HepG2 (cell line): ENCODE measurements around the gene YIPF1. TPM values are rescaled to one million over a fixed set of nuclear protein-coding genes. Genes with fewer than 3 reads are reported as not detected.

ENCODE experiments used
- ATAC-seq: fragments of 200-7000 bp; cut with Tn5 transposase; 3 replicates; pipeline ENCODE4 v1.9.1; 2020; ENCODE audit warnings: mild to moderate bottlenecking, moderate library complexity
- BruUV-seq: library from RNA; stranded (reverse); fragments of 400-500 nt; replicated peaks from 2 replicates; lab custom pipeline; 2021; lab: Mats Ljungman, UMichigan
- CTCF ChIA-PET: fragments of 300-600 bp; formaldehyde crosslinking; extraction: SDS; loops from one replicate; lab custom pipeline; 2021; ENCODE audit warnings: low total read pairs, inconsistent platforms, low intra/inter-chr PET ratio; lab: Yijun Ruan, JAX
- POLR2A ChIA-PET: fragments of 350-600 bp; sonication (Branson Sonifier 250); formaldehyde crosslinking; loops from one replicate; lab custom pipeline; 2020; ENCODE audit warnings: antibody characterized with exemption, inconsistent platforms; lab: Yijun Ruan, JAX
- DNase-seq: peaks from one replicate; pipeline ENCODE4 v3.0.0-alpha.2; 2015; ENCODE audit warnings: low spot score
- FAIRE-seq: peaks from 3 replicates; lab custom pipeline; 2011; peaks lifted over from hg19 to GRCh38; lab: Jason Lieb, UNC
- H2AFZ ChIP-seq: one replicate; pipeline ENCODE4 v1.6.1; 2011; ENCODE audit warnings: low read length, inconsistent platforms
- H3K27ac ChIP-seq: fragments of 300-600 bp; 3 replicates; pipeline ENCODE4 v1.8.0; 2011; ENCODE audit warnings: mixed run types, mild to moderate bottlenecking, mixed read lengths, low read length, inconsistent platforms; ENCODE audit not compliant: insufficient read depth; ENCODE audit errors: extremely low read length
- H3K27me3 ChIP-seq, 2 experiments: fragments of 200-600 bp in 1 of 2; 2 replicates in 1 of 2; 3 replicates in 1 of 2; pipeline versions ENCODE4 v1.6.0 to v1.8.0; 2011; ENCODE audit warnings: low read length in 2 of 2, mild to moderate bottlenecking in 2 of 2, moderate library complexity in 2 of 2, inconsistent platforms in 1 of 2; ENCODE audit not compliant: insufficient read depth in 2 of 2, control insufficient read depth in 1 of 2
- H3K36me3 ChIP-seq, 2 experiments: fragments of 200-600 bp in 1 of 2; replicated peaks in 1 of 2; 2 replicates in 1 of 2; 3 replicates in 1 of 2; pipeline versions ENCODE4 v1.5.1 to v1.8.0; 2011; ENCODE audit warnings: low read length in 2 of 2, inconsistent platforms in 1 of 2; ENCODE audit not compliant: insufficient read depth in 2 of 2, control insufficient read depth in 1 of 2
- H3K4me1 ChIP-seq: 2 replicates; pipeline ENCODE4 v1.5.1; 2012; ENCODE audit warnings: low read length, inconsistent platforms; ENCODE audit not compliant: insufficient read depth
- H3K4me2 ChIP-seq: 2 replicates; pipeline ENCODE4 v1.6.0; 2011; ENCODE audit warnings: low read depth, low read length, inconsistent platforms
- H3K4me3 ChIP-seq, 3 experiments: fragments of 200-600 bp in 1 of 3; sonication (generic), shearing (Covaris generic) in 1 of 3; replicated peaks in 1 of 3; 2 replicates each; pipeline ENCODE4 v1.5.1; 2011 to 2016; ENCODE audit warnings: low read length in 3 of 3, inconsistent platforms in 2 of 3, low read depth in 2 of 3, mild to moderate bottlenecking in 2 of 3, control low read depth in 1 of 3, mixed read lengths in 1 of 3; ENCODE audit not compliant: insufficient read depth in 1 of 3
- H3K79me2 ChIP-seq: one replicate; pipeline ENCODE4 v1.6.1; 2011; ENCODE audit warnings: low read length, inconsistent platforms; ENCODE audit not compliant: insufficient read depth
- H3K9ac ChIP-seq: 2 replicates; pipeline ENCODE4 v1.6.0; 2011; ENCODE audit warnings: mild to moderate bottlenecking, low read depth, low read length, inconsistent platforms; ENCODE audit not compliant: insufficient read depth
- H3K9me3 ChIP-seq: 2 replicates; pipeline ENCODE4 v1.5.1; 2012; ENCODE audit warnings: mild to moderate bottlenecking, low read length
- H4K20me1 ChIP-seq: 2 replicates; pipeline ENCODE4 v1.6.0; 2011; ENCODE audit warnings: inconsistent platforms, mild to moderate bottlenecking, low read length, moderate library complexity; ENCODE audit not compliant: insufficient read depth
- MTF1 ChIP-seq: sonication (generic); formaldehyde crosslinking; IDR thresholded peaks from 2 replicates; pipeline ENCODE4 v1.5.0; 2020; ENCODE audit warnings: missing genetic modification reagents
- MXI1 ChIP-seq: IDR thresholded peaks from 3 replicates; pipeline ENCODE4 v1.6.1; 2012; ENCODE audit warnings: low read depth, low read length, inconsistent platforms, borderline replicate concordance
- SP2 ChIP-seq: sonication (generic); formaldehyde crosslinking; IDR thresholded peaks from 2 replicates; pipeline ENCODE4 v1.5.1; 2020; ENCODE audit warnings: mild to moderate bottlenecking, missing genetic modification reagents
- ZFX ChIP-seq: sonication (generic); formaldehyde crosslinking; IDR thresholded peaks from 2 replicates; pipeline ENCODE4 v1.4.0; 2020; ENCODE audit warnings: mild to moderate bottlenecking, low read depth, missing genetic modification reagents, moderate library complexity
- WGBS: methylation state at CpG from one replicate; pipeline ENCODE4 v1.1.6; 2017; ENCODE audit warnings: low lambda C conversion rate; 5-methylcytosine and 5-hydroxymethylcytosine counted together
- in situ Hi-C: cut with HindIII; loops from 2 replicates; pipeline ENCODE4 v1.10.0; 2017; ENCODE audit warnings: low pct_unique_long_range_greater_than_20kb; ENCODE audit not compliant: extremely low pct_ligation_motif_present
- intact Hi-C: fragments of 100-400 bp; cut with micrococcal nuclease; formaldehyde crosslinking; loops from one replicate; pipeline ENCODE4 v1.10.0; 2022; ENCODE audit not compliant: unreplicated experiment
- polyA plus RNA-seq, 8 experiments: library from polyadenylated mRNA; depleted of rRNA in 3 of 8; stranded (reverse) in 7 of 8; unstranded in 1 of 8; fragments of >200 nt; fragmentation: Illumina TruSeq in 4 of 8; extraction: Trizol in 4 of 8; gene quantifications; 2 replicates each; pipeline versions ENCODE4 v1.2.1 to v1.2.3, GENCODE V29; 2011 to 2016; ENCODE audit warnings: low read depth in 4 of 8, missing spikeins in 1 of 8, mixed read lengths in 1 of 8; ENCODE audit not compliant: insufficient read depth in 1 of 8
- total RNA-seq, 5 experiments: library from RNA; depleted of rRNA; stranded (reverse); fragments of >200 nt; fragmentation: Illumina TruSeq; extraction: Trizol; gene quantifications; 2 replicates each; pipeline ENCODE4 v1.2.3, GENCODE V29; 2016; ENCODE audit warnings: low read depth in 1 of 5
- TF ChIP-seq, protein P1 (sequence below): sonication (generic); formaldehyde crosslinking; IDR thresholded peaks from 2 replicates; pipeline ENCODE4 v1.5.1; 2020; ENCODE audit warnings: missing genetic modification reagents, mild to moderate bottlenecking, borderline replicate concordance
- TF ChIP-seq, protein P2 (sequence below): IDR thresholded peaks from 2 replicates; pipeline ENCODE4 v1.6.1; 2016; ENCODE audit warnings: missing compliant biosample characterization, missing genetic modification reagents, borderline replicate concordance
- TF ChIP-seq, protein P3 (sequence below): sonication (generic); formaldehyde crosslinking; IDR thresholded peaks from 2 replicates; pipeline ENCODE4 v1.5.0; 2020; ENCODE audit warnings: missing genetic modification reagents, mild to moderate bottlenecking, borderline replicate concordance
- TF ChIP-seq, protein P4 (sequence below): sonication (generic); formaldehyde crosslinking; IDR thresholded peaks from 2 replicates; pipeline ENCODE4 v1.4.0; 2020; ENCODE audit warnings: missing genetic modification reagents
- TF ChIP-seq, protein P5 (sequence below): sonication (generic); formaldehyde crosslinking; conservative IDR thresholded peaks from 2 replicates; pipeline ENCODE4 v1.5.0; 2020; ENCODE audit warnings: missing genetic modification reagents
- TF ChIP-seq, protein P6 (sequence below): sonication (generic); formaldehyde crosslinking; conservative IDR thresholded peaks from 2 replicates; pipeline ENCODE4 v1.8.0; 2022; ENCODE audit warnings: mild to moderate bottlenecking, moderate library complexity, missing genetic modification reagents

The YIPF1 gene
- total and polyA plus RNA-seq, 2 of the 13 experiments (the other 11 are each of a cell fraction or from before 2014, with no cell fraction given) = 21.1 to 31.9 TPM

DNA sequence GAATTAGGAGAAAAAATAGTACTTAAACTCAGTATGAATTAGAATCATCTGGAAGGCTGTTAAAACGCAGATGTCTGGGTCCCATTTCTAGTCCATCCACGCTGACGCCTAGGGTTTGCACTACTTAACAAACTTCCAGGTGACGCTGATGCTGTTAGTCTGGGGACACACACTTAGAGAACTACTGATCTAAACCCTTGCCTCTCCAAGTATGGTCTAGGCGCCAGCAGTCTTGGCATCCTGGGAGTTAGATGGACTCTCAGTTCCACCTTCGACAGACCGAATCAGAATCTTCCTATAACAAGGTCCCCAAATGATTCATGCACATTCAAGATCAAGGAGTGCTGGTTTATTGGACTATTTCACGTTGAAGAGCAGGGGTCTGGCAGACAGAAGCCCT is 15.9 kb upstream of the YIPF1 start (continued):
- TF ChIP-seq, protein P1, sequence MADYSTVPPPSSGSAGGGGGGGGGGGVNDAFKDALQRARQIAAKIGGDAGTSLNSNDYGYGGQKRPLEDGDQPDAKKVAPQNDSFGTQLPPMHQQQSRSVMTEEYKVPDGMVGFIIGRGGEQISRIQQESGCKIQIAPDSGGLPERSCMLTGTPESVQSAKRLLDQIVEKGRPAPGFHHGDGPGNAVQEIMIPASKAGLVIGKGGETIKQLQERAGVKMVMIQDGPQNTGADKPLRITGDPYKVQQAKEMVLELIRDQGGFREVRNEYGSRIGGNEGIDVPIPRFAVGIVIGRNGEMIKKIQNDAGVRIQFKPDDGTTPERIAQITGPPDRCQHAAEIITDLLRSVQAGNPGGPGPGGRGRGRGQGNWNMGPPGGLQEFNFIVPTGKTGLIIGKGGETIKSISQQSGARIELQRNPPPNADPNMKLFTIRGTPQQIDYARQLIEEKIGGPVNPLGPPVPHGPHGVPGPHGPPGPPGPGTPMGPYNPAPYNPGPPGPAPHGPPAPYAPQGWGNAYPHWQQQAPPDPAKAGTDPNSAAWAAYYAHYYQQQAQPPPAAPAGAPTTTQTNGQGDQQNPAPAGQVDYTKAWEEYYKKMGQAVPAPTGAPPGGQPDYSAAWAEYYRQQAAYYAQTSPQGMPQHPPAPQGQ (CRISPR knock-in tag) = no peak
- TF ChIP-seq, protein P2, sequence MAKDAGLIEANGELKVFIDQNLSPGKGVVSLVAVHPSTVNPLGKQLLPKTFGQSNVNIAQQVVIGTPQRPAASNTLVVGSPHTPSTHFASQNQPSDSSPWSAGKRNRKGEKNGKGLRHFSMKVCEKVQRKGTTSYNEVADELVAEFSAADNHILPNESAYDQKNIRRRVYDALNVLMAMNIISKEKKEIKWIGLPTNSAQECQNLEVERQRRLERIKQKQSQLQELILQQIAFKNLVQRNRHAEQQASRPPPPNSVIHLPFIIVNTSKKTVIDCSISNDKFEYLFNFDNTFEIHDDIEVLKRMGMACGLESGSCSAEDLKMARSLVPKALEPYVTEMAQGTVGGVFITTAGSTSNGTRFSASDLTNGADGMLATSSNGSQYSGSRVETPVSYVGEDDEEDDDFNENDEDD (CRISPR knock-in tag) = no peak
- TF ChIP-seq SP2 (CRISPR knock-in tag) (no peak), ZFX (CRISPR knock-in tag) (no peak)
- TF ChIP-seq, protein P3, sequence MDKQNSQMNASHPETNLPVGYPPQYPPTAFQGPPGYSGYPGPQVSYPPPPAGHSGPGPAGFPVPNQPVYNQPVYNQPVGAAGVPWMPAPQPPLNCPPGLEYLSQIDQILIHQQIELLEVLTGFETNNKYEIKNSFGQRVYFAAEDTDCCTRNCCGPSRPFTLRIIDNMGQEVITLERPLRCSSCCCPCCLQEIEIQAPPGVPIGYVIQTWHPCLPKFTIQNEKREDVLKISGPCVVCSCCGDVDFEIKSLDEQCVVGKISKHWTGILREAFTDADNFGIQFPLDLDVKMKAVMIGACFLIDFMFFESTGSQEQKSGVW (CRISPR knock-in tag) = no peak
- TF ChIP-seq, all 625 proteins: peak for 0

DNA sequence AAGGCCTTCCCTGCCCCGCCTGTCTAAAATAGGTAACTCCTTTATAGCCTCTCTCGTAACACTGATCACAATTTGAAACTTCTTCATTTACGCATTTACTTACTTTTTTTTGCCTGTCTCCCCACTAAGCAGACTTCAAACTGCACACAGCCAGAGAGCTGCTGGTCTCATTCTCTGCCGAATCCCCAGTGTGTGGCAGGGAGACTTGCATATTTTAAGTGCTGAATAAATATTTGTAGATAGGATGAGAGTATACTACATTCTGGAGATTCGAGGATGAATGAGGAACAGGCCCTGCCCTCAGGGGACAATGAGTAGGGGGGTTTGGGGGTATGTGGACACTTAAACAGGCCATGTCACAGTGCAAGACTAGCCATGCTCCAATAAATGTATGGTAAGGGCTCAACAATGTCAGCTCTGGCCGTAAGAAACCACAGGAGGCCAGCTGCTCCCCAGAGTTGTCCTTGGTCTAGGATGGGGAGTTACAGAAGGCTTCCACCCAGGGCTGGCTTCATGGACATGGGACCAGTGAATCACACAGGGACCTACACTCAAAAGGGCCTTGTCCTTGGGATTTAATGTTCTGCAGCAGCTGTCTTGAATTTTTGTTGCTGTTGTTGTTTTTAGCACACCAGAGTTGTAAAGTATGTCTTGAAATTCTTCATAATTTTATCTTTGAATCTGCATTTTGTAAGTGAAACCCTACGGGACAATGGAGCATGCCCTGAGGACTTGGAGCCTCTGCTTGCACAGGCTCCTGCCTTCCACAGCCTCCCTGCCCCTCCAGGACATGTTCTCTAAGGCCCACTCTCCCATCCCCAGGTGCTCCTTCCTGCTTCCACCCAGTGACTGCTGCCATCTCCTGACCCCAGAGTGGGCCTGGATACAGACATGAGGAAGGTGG is 12.9 kb upstream of the YIPF1 start:
- Histone ChIP-seq H3K4me1 (peaks cover 89% of the 10 kb centered on the region), H4K20me1 (no peaks in the 10 kb centered on the region), H3K79me2 (no peaks in the 10 kb centered on the region), H3K4me2 (peak overlapping the region; percentile 21), H3K9ac (no peak overlapping the region), H3K27me3 (no peaks in the 10 kb centered on the region), H3K9me3 (no peaks in the 10 kb centered on the region), H3K4me3 (no peak overlapping the region), H3K36me3 (no peaks in the 10 kb centered on the region), H3K27ac (peak overlapping the region; percentile 27), H2AFZ (no peak overlapping the region)
- CTCF ChIA-PET = no interaction called here
- WGBS = 60% methylated on average over 6 of the region's 7 CpGs
- FAIRE-seq (peak; percentile 67), DNase-seq (peak; percentile 34), ATAC-seq (peak; percentile 41)
- in situ Hi-C loops = no loop called here
- POLR2A ChIA-PET = interaction anchor here (1.4 to 1.5 kb wide), 2 partner anchors 9 to 43 kb away, joined by 3 to 5 read pairs; partner anchors contain the start of genes DIO1 and IFT25
- BruUV-seq = no TSS peak
- intact Hi-C loops = no loop called here
- TF ChIP-seq, protein P4, sequence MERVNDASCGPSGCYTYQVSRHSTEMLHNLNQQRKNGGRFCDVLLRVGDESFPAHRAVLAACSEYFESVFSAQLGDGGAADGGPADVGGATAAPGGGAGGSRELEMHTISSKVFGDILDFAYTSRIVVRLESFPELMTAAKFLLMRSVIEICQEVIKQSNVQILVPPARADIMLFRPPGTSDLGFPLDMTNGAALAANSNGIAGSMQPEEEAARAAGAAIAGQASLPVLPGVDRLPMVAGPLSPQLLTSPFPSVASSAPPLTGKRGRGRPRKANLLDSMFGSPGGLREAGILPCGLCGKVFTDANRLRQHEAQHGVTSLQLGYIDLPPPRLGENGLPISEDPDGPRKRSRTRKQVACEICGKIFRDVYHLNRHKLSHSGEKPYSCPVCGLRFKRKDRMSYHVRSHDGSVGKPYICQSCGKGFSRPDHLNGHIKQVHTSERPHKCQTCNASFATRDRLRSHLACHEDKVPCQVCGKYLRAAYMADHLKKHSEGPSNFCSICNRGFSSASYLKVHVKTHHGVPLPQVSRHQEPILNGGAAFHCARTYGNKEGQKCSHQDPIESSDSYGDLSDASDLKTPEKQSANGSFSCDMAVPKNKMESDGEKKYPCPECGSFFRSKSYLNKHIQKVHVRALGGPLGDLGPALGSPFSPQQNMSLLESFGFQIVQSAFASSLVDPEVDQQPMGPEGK (CRISPR knock-in tag) = no peak
- TF ChIP-seq, protein P5, sequence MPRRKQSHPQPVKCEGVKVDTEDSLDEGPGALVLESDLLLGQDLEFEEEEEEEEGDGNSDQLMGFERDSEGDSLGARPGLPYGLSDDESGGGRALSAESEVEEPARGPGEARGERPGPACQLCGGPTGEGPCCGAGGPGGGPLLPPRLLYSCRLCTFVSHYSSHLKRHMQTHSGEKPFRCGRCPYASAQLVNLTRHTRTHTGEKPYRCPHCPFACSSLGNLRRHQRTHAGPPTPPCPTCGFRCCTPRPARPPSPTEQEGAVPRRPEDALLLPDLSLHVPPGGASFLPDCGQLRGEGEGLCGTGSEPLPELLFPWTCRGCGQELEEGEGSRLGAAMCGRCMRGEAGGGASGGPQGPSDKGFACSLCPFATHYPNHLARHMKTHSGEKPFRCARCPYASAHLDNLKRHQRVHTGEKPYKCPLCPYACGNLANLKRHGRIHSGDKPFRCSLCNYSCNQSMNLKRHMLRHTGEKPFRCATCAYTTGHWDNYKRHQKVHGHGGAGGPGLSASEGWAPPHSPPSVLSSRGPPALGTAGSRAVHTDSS (CRISPR knock-in tag) = no peak
- no peak for TF ChIP-seq MXI1
- TF ChIP-seq MTF1 (CRISPR knock-in tag) = no peak
- TF ChIP-seq, protein P6, sequence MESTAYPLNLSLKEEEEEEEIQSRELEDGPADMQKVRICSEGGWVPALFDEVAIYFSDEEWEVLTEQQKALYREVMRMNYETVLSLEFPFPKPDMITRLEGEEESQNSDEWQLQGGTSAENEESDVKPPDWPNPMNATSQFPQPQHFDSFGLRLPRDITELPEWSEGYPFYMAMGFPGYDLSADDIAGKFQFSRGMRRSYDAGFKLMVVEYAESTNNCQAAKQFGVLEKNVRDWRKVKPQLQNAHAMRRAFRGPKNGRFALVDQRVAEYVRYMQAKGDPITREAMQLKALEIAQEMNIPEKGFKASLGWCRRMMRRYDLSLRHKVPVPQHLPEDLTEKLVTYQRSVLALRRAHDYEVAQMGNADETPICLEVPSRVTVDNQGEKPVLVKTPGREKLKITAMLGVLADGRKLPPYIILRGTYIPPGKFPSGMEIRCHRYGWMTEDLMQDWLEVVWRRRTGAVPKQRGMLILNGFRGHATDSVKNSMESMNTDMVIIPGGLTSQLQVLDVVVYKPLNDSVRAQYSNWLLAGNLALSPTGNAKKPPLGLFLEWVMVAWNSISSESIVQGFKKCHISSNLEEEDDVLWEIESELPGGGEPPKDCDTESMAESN = 0 out of 2 replicates have a peak, but pooled peaks have one; percentile 29
